ENCODE data around the gene RGS16. TPM values are rescaled to one million over a fixed set of nuclear protein-coding genes. Genes with fewer than 3 reads are reported as not detected.
A peak's percentile ranks its signal among the peaks of the same experiment; 100 is the strongest.

Gene RGS16
- polyA plus RNA-seq, 1 donor from 2014 or later, result 1.9 TPM

- Mint-ChIP-seq H3K36me3 (peaks cover 1% of the 10 kb centered on the region), H3K27me3 (no peaks in the 10 kb centered on the region), H3K4me1 (peaks cover 30 to 55% (median 30%) of the 10 kb centered on the region in 3 donors), H3K27ac (peak overlapping the region in 1 of 3 donors; percentile 69), H3K4me3 (peak overlapping the region in 1 of 4 donors; percentile 4), H3K9me3 (peaks cover 2 to 4% (median 2%) of the 10 kb centered on the region in 3 donors)
Measured at GRCh38 chr1:182624577-182624976, 20.4 kb upstream of the RGS16 start.

- no peaks in the 10 kb centered on the region for H3K27me3 Mint-ChIP-seq
- H3K4me3 Mint-ChIP-seq, result peak overlapping the region; percentile 0 to 87 (median 62)
- peaks cover 4% of the 10 kb centered on the region for H3K36me3 Mint-ChIP-seq
- peaks cover 2 to 4% (median 2%) of the 10 kb centered on the region in 3 donors for H3K9me3 Mint-ChIP-seq
- peaks cover 28 to 53% (median 37%) of the 10 kb centered on the region in 3 donors for H3K4me1 Mint-ChIP-seq
- H3K27ac Mint-ChIP-seq, result peak overlapping the region in 1 of 3 donors; percentile 84
Measured at GRCh38 chr1:182622901-182623528, 18.8 kb upstream of the RGS16 start.

GRCh38 chr1:182621906-182622305 lies 17.7 kb upstream of the RGS16 start:
- peaks cover 2 to 4% (median 2%) of the 10 kb centered on the region in 3 donors for H3K9me3 Mint-ChIP-seq
- H3K4me1 Mint-ChIP-seq, result peaks cover 30 to 55% (median 37%) of the 10 kb centered on the region in 3 donors
- H3K36me3 Mint-ChIP-seq, result peaks cover 4% of the 10 kb centered on the region
- H3K27ac Mint-ChIP-seq, result peak overlapping the region in 1 of 3 donors; percentile 75
- peak overlapping the region in 2 of 4 donors; percentile 25 to 35 for H3K4me3 Mint-ChIP-seq
- H3K27me3 Mint-ChIP-seq, result no peaks in the 10 kb centered on the region

- Mint-ChIP-seq H3K27me3 (no peaks in the 10 kb centered on the region), H3K27ac (no peak overlapping the region), H3K36me3 (peaks cover 4% of the 10 kb centered on the region), H3K4me1 (peaks cover 38 to 55% (median 39%) of the 10 kb centered on the region in 3 donors), H3K9me3 (peaks cover 2 to 4% (median 2%) of the 10 kb centered on the region in 3 donors), H3K4me3 (no peak overlapping the region)
Measured at GRCh38 chr1:182620924-182621585, 16.9 kb upstream of the RGS16 start.

- Mint-ChIP-seq H3K27me3 (peaks cover 19% of the 10 kb centered on the region), H3K27ac (peak overlapping the region in 1 of 3 donors; percentile 60)
Measured at GRCh38 chr1:182617734-182618351, 13.7 kb upstream of the RGS16 start.

GRCh38 chr1:182617014-182617429 lies 12.8 kb upstream of the RGS16 start:
- Mint-ChIP-seq H3K27ac (peak overlapping the region; percentile 0 to 74 (median 60)), H3K36me3 (peaks cover 6% of the 10 kb centered on the region), H3K27me3 (peaks cover 24% of the 10 kb centered on the region), H3K4me1 (peaks cover 27 to 39% (median 30%) of the 10 kb centered on the region in 3 donors), H3K9me3 (peaks cover 2 to 4% (median 2%) of the 10 kb centered on the region in 3 donors), H3K4me3 (peak overlapping the region in 2 of 4 donors; percentile 70 to 82)

More at GRCh38 chr1:182617734-182618351, 13.7 kb upstream of the RGS16 start:
- Mint-ChIP-seq H3K9me3 (peaks cover 2 to 4% (median 2%) of the 10 kb centered on the region in 3 donors), H3K4me3 (peak overlapping the region in 1 of 4 donors; percentile 82), H3K4me1 (peaks cover 32 to 42% (median 35%) of the 10 kb centered on the region in 3 donors), H3K36me3 (peaks cover 6% of the 10 kb centered on the region)

GRCh38 chr1:182616130-182617013 lies 12.2 kb upstream of the RGS16 start:
- Mint-ChIP-seq H3K36me3 (peaks cover 6% of the 10 kb centered on the region), H3K4me3 (peak overlapping the region; percentile 82 to 96 (median 88)), H3K4me1 (peaks cover 25 to 38% (median 29%) of the 10 kb centered on the region in 3 donors), H3K27ac (peak overlapping the region; percentile 60 to 88 (median 78)), H3K27me3 (peaks cover 24% of the 10 kb centered on the region), H3K9me3 (peaks cover 2 to 4% (median 2%) of the 10 kb centered on the region in 3 donors)

- peaks cover 4% of the 10 kb centered on the region for H3K36me3 Mint-ChIP-seq
- H3K27ac Mint-ChIP-seq, result peak overlapping the region; percentile 60 to 88 (median 78)
- H3K27me3 Mint-ChIP-seq, result peaks cover 24% of the 10 kb centered on the region
- H3K9me3 Mint-ChIP-seq, result peaks cover under 1 to 1% (median under 1%) of the 10 kb centered on the region in 3 donors
- H3K4me3 Mint-ChIP-seq, result peak overlapping the region; percentile 82 to 96 (median 88)
- H3K4me1 Mint-ChIP-seq, result peaks cover 24 to 31% (median 25%) of the 10 kb centered on the region in 3 donors
Measured at GRCh38 chr1:182615468-182616129, 11.4 kb upstream of the RGS16 start.

- Mint-ChIP-seq H3K36me3 (peaks cover 4% of the 10 kb centered on the region), H3K27me3 (peaks cover 26% of the 10 kb centered on the region), H3K4me1 (peaks cover 24 to 30% (median 25%) of the 10 kb centered on the region in 3 donors), H3K4me3 (peak overlapping the region; percentile 82 to 96 (median 88)), H3K27ac (peak overlapping the region; percentile 60 to 88 (median 78)), H3K9me3 (no peaks in the 10 kb centered on the region)
Measured at GRCh38 chr1:182614796-182615454, 10.7 kb upstream of the RGS16 start.

GRCh38 chr1:182611787-182612186 lies 7.6 kb upstream of the RGS16 start:
- peaks cover 31% of the 10 kb centered on the region for H3K27me3 Mint-ChIP-seq

GRCh38 chr1:182611326-182611725 lies 7.1 kb upstream of the RGS16 start:
- Mint-ChIP-seq H3K4me1 (peaks cover 9 to 20% (median 16%) of the 10 kb centered on the region in 3 donors), H3K4me3 (no peak overlapping the region), H3K27me3 (peaks cover 31% of the 10 kb centered on the region), H3K27ac (peak overlapping the region in 1 of 3 donors; percentile 15), H3K36me3 (peaks cover 2% of the 10 kb centered on the region), H3K9me3 (no peaks in the 10 kb centered on the region)

More at GRCh38 chr1:182611787-182612186, 7.6 kb upstream of the RGS16 start:
- Mint-ChIP-seq H3K4me3 (no peak overlapping the region), H3K9me3 (no peaks in the 10 kb centered on the region), H3K4me1 (peaks cover 14 to 23% (median 16%) of the 10 kb centered on the region in 3 donors), H3K36me3 (peaks cover 2% of the 10 kb centered on the region), H3K27ac (no peak overlapping the region)

- peak overlapping the region in 1 of 3 donors; percentile 15 for H3K27ac Mint-ChIP-seq
- H3K4me3 Mint-ChIP-seq, result no peak overlapping the region
- peaks cover 2% of the 10 kb centered on the region for H3K36me3 Mint-ChIP-seq
- no peaks in the 10 kb centered on the region for H3K9me3 Mint-ChIP-seq
- peaks cover 28% of the 10 kb centered on the region for H3K27me3 Mint-ChIP-seq
- H3K4me1 Mint-ChIP-seq, result peaks cover 3 to 13% (median 11%) of the 10 kb centered on the region in 3 donors
Measured at GRCh38 chr1:182610606-182611194, 6.5 kb upstream of the RGS16 start.

Data from IgD-negative memory B cell (primary cell).